Measurements from ENCODE around the gene GALNT2.

Gene GALNT2

GRCh38 chr1:230231774-230232145, 164.7 kb downstream of the GALNT2 start:
- no peak for TF ChIP-seq YY1 (IDR thresholded peaks at IDR 0.05; ENCODE audit: insufficient read depth, insufficient read length)
- no peak for TF ChIP-seq ZNF274 (IDR thresholded peaks at IDR 0.05; ENCODE audit: low read depth, low read length)
- no peak for TF ChIP-seq SUZ12 (IDR thresholded peaks at IDR 0.05; ENCODE audit: extremely low read depth, insufficient read depth, insufficient read length)
- H3K27me3 ChIP-seq (ENCODE audit: insufficient read depth, insufficient read length): no peaks in the 10 kb centered on the region
- DNase-seq (ENCODE audit: low read depth, low spot score): no peak
- H3K4me1 ChIP-seq (ENCODE audit: insufficient read depth, insufficient read length): peaks cover 2% of the 10 kb centered on the region
- peaks cover 16% of the 10 kb centered on the region for H3K36me3 ChIP-seq (ENCODE audit: insufficient read depth, insufficient read length, low read length)
- no peak overlapping the region for H3K9ac ChIP-seq (ENCODE audit: insufficient read length, low read depth)
- H3K9me3 ChIP-seq (ENCODE audit: insufficient read depth, low read length): no peaks in the 10 kb centered on the region
- no peak overlapping the region for H3K4me3 ChIP-seq (ENCODE audit: insufficient read length, low read depth)

GRCh38 chr1:230232371-230232771, 165.3 kb downstream of the GALNT2 start:
- TF ChIP-seq ZNF274 (IDR thresholded peaks at IDR 0.05; ENCODE audit: low read depth, low read length) (no peak), SUZ12 (IDR thresholded peaks at IDR 0.05; ENCODE audit: extremely low read depth, insufficient read depth, insufficient read length) (no peak), YY1 (IDR thresholded peaks at IDR 0.05; ENCODE audit: insufficient read depth, insufficient read length) (no peak)
- DNase-seq (ENCODE audit: low read depth, low spot score): peak; percentile 83
- H3K27me3 ChIP-seq (ENCODE audit: insufficient read depth, insufficient read length): no peaks in the 10 kb centered on the region
- H3K36me3 ChIP-seq (ENCODE audit: insufficient read depth, insufficient read length, low read length): peaks cover 22% of the 10 kb centered on the region
- H3K9ac ChIP-seq (ENCODE audit: insufficient read length, low read depth): no peak overlapping the region
- no peaks in the 10 kb centered on the region for H3K9me3 ChIP-seq (ENCODE audit: insufficient read depth, low read length)
- H3K4me3 ChIP-seq (ENCODE audit: insufficient read length, low read depth): no peak overlapping the region
- H3K4me1 ChIP-seq (ENCODE audit: insufficient read depth, insufficient read length): peaks cover 2% of the 10 kb centered on the region

GRCh38 chr1:230233786-230234185, 166.7 kb downstream of the GALNT2 start:
- Histone ChIP-seq H3K36me3 (ENCODE audit: insufficient read depth, insufficient read length, low read length) (peaks cover 24% of the 10 kb centered on the region), H3K27me3 (ENCODE audit: insufficient read depth, insufficient read length) (no peaks in the 10 kb centered on the region), H3K4me3 (ENCODE audit: insufficient read length, low read depth) (no peak overlapping the region), H3K4me1 (ENCODE audit: insufficient read depth, insufficient read length) (peaks cover 2% of the 10 kb centered on the region), H3K9ac (ENCODE audit: insufficient read length, low read depth) (no peak overlapping the region), H3K9me3 (ENCODE audit: insufficient read depth, low read length) (no peaks in the 10 kb centered on the region)
- no peak for DNase-seq (ENCODE audit: low read depth, low spot score)
- TF ChIP-seq YY1 (IDR thresholded peaks at IDR 0.05; ENCODE audit: insufficient read depth, insufficient read length): no peak
- TF ChIP-seq ZNF274 (IDR thresholded peaks at IDR 0.05; ENCODE audit: low read depth, low read length): no peak
- no peak for TF ChIP-seq SUZ12 (IDR thresholded peaks at IDR 0.05; ENCODE audit: extremely low read depth, insufficient read depth, insufficient read length)

GRCh38 chr1:230235876-230236275, 168.8 kb downstream of the GALNT2 start:
- Histone ChIP-seq H3K9me3 (ENCODE audit: insufficient read depth, low read length) (no peaks in the 10 kb centered on the region; the same call in 1 of the 2 replicates), H3K27me3 (ENCODE audit: insufficient read depth, insufficient read length) (no peaks in the 10 kb centered on the region), H3K9ac (ENCODE audit: insufficient read length, low read depth) (no peak overlapping the region), H3K4me3 (ENCODE audit: insufficient read length, low read depth) (no peak overlapping the region), H3K36me3 (ENCODE audit: insufficient read depth, insufficient read length, low read length) (peaks cover 28% of the 10 kb centered on the region), H3K4me1 (ENCODE audit: insufficient read depth, insufficient read length) (peaks cover 2% of the 10 kb centered on the region)
- no peak for TF ChIP-seq YY1 (IDR thresholded peaks at IDR 0.05; ENCODE audit: insufficient read depth, insufficient read length)
- TF ChIP-seq SUZ12 (IDR thresholded peaks at IDR 0.05; ENCODE audit: extremely low read depth, insufficient read depth, insufficient read length): no peak
- TF ChIP-seq ZNF274 (IDR thresholded peaks at IDR 0.05; ENCODE audit: low read depth, low read length): no peak
- no peak for DNase-seq (ENCODE audit: low read depth, low spot score)

GRCh38 chr1:230236301-230237008, 169.4 kb downstream of the GALNT2 start:
- TF ChIP-seq YY1 (IDR thresholded peaks at IDR 0.05; ENCODE audit: insufficient read depth, insufficient read length) (no peak), ZNF274 (IDR thresholded peaks at IDR 0.05; ENCODE audit: low read depth, low read length) (no peak), SUZ12 (IDR thresholded peaks at IDR 0.05; ENCODE audit: extremely low read depth, insufficient read depth, insufficient read length) (no peak)
- no peak overlapping the region for H3K9ac ChIP-seq (ENCODE audit: insufficient read length, low read depth)
- DNase-seq (ENCODE audit: low read depth, low spot score): no peak
- no peak overlapping the region for H3K4me3 ChIP-seq (ENCODE audit: insufficient read length, low read depth)
- no peaks in the 10 kb centered on the region; the same call in 1 of the 2 replicates for H3K9me3 ChIP-seq (ENCODE audit: insufficient read depth, low read length)
- H3K27me3 ChIP-seq (ENCODE audit: insufficient read depth, insufficient read length): no peaks in the 10 kb centered on the region
- H3K36me3 ChIP-seq (ENCODE audit: insufficient read depth, insufficient read length, low read length): peaks cover 28% of the 10 kb centered on the region
- H3K4me1 ChIP-seq (ENCODE audit: insufficient read depth, insufficient read length): peaks cover 2% of the 10 kb centered on the region

GRCh38 chr1:230237009-230237370, 170.0 kb downstream of the GALNT2 start:
- DNase-seq (ENCODE audit: low read depth, low spot score): no peak
- H3K9me3 ChIP-seq (ENCODE audit: insufficient read depth, low read length): no peaks in the 10 kb centered on the region; the same call in 1 of the 2 replicates
- TF ChIP-seq SUZ12 (IDR thresholded peaks at IDR 0.05; ENCODE audit: extremely low read depth, insufficient read depth, insufficient read length): no peak
- TF ChIP-seq YY1 (IDR thresholded peaks at IDR 0.05; ENCODE audit: insufficient read depth, insufficient read length): no peak
- no peak for TF ChIP-seq ZNF274 (IDR thresholded peaks at IDR 0.05; ENCODE audit: low read depth, low read length)
- no peaks in the 10 kb centered on the region for H3K27me3 ChIP-seq (ENCODE audit: insufficient read depth, insufficient read length)
- H3K4me1 ChIP-seq (ENCODE audit: insufficient read depth, insufficient read length): peaks cover 2% of the 10 kb centered on the region
- H3K4me3 ChIP-seq (ENCODE audit: insufficient read length, low read depth): no peak overlapping the region
- no peak overlapping the region for H3K9ac ChIP-seq (ENCODE audit: insufficient read length, low read depth)
- H3K36me3 ChIP-seq (ENCODE audit: insufficient read depth, insufficient read length, low read length): peaks cover 28% of the 10 kb centered on the region

GRCh38 chr1:230237805-230238204, 170.8 kb downstream of the GALNT2 start:
- H3K4me1 ChIP-seq (ENCODE audit: insufficient read depth, insufficient read length): no peaks in the 10 kb centered on the region
- no peak overlapping the region for H3K4me3 ChIP-seq (ENCODE audit: insufficient read length, low read depth)
- no peak for TF ChIP-seq ZNF274 (IDR thresholded peaks at IDR 0.05; ENCODE audit: low read depth, low read length)
- TF ChIP-seq YY1 (IDR thresholded peaks at IDR 0.05; ENCODE audit: insufficient read depth, insufficient read length): no peak
- no peak for TF ChIP-seq SUZ12 (IDR thresholded peaks at IDR 0.05; ENCODE audit: extremely low read depth, insufficient read depth, insufficient read length)
- H3K9me3 ChIP-seq (ENCODE audit: insufficient read depth, low read length): no peaks in the 10 kb centered on the region; the same call in 1 of the 2 replicates
- DNase-seq (ENCODE audit: low read depth, low spot score): no peak
- H3K9ac ChIP-seq (ENCODE audit: insufficient read length, low read depth): no peak overlapping the region
- peaks cover 28% of the 10 kb centered on the region for H3K36me3 ChIP-seq (ENCODE audit: insufficient read depth, insufficient read length, low read length)
- no peaks in the 10 kb centered on the region for H3K27me3 ChIP-seq (ENCODE audit: insufficient read depth, insufficient read length)
